GM19397 (cell line): ENCODE measurements around the gene EBNA1BP2.
"Not testable (repeated sequence)": the region's sequence is repeated elsewhere in the genome, so short reads cannot be mapped to it uniquely, and the experiment has no call there.

Experiments used
- ATAC-seq: cut with Tn5 transposase; IDR thresholded peaks from one replicate; pipeline ENCODE4 v1.9.1; 2021; ENCODE audit warnings: mild to moderate bottlenecking, moderate library complexity; ENCODE audit not compliant: unreplicated experiment

Gene EBNA1BP2

GRCh38 chr1:43172527-43172972, 460 bp upstream of the EBNA1BP2 start:
- ATAC-seq = peak; percentile 31

GRCh38 chr1:43171312-43171875, 696 bp downstream of the EBNA1BP2 start:
- ATAC-seq = no peak

GRCh38 chr1:43165765-43166164, 6.3 kb downstream of the EBNA1BP2 start:
- ATAC-seq = no peak

- ATAC-seq = no peak
Measured at GRCh38 chr1:43165162-43165561, 6.9 kb downstream of the EBNA1BP2 start.

GRCh38 chr1:43156026-43156425, 16.1 kb downstream of the EBNA1BP2 start:
- ATAC-seq = no peak

- no peak for ATAC-seq
Measured at GRCh38 chr1:43153443-43153842, 18.6 kb downstream of the EBNA1BP2 start.

GRCh38 chr1:43152866-43153265, 19.2 kb downstream of the EBNA1BP2 start:
- no peak for ATAC-seq

- ATAC-seq = no peak
Measured at GRCh38 chr1:43149889-43150288, 22.2 kb downstream of the EBNA1BP2 start.

GRCh38 chr1:43147625-43148327, 24.3 kb downstream of the EBNA1BP2 start:
- no peak for ATAC-seq

- ATAC-seq = no peak
Measured at GRCh38 chr1:43144237-43144636, 27.9 kb downstream of the EBNA1BP2 start.

GRCh38 chr1:43143441-43143888, 28.6 kb downstream of the EBNA1BP2 start:
- no peak for ATAC-seq

- no peak for ATAC-seq
Measured at GRCh38 chr1:43140583-43140982, 31.5 kb downstream of the EBNA1BP2 start.

GRCh38 chr1:43140010-43140409, 32.1 kb downstream of the EBNA1BP2 start:
- no peak for ATAC-seq

GRCh38 chr1:43139295-43139694, 32.8 kb downstream of the EBNA1BP2 start:
- not testable (repeated sequence) for ATAC-seq

- no peak for ATAC-seq
Measured at GRCh38 chr1:43137445-43138052, 34.5 kb downstream of the EBNA1BP2 start.

GRCh38 chr1:43135857-43136781, 36.0 kb downstream of the EBNA1BP2 start:
- no peak for ATAC-seq

GRCh38 chr1:43134640-43135039, 37.5 kb downstream of the EBNA1BP2 start:
- no peak for ATAC-seq

- ATAC-seq = no peak
Measured at GRCh38 chr1:43134068-43134467, 38.0 kb downstream of the EBNA1BP2 start.

GRCh38 chr1:43129426-43129825, 42.7 kb downstream of the EBNA1BP2 start:
- ATAC-seq = no peak

- ATAC-seq = no peak
Measured at GRCh38 chr1:43128816-43129215, 43.3 kb downstream of the EBNA1BP2 start.

GRCh38 chr1:43123031-43123430, 49.1 kb downstream of the EBNA1BP2 start:
- ATAC-seq = no peak
